ENCODE measurements around the gene GRPR.

Gene GRPR

DNA sequence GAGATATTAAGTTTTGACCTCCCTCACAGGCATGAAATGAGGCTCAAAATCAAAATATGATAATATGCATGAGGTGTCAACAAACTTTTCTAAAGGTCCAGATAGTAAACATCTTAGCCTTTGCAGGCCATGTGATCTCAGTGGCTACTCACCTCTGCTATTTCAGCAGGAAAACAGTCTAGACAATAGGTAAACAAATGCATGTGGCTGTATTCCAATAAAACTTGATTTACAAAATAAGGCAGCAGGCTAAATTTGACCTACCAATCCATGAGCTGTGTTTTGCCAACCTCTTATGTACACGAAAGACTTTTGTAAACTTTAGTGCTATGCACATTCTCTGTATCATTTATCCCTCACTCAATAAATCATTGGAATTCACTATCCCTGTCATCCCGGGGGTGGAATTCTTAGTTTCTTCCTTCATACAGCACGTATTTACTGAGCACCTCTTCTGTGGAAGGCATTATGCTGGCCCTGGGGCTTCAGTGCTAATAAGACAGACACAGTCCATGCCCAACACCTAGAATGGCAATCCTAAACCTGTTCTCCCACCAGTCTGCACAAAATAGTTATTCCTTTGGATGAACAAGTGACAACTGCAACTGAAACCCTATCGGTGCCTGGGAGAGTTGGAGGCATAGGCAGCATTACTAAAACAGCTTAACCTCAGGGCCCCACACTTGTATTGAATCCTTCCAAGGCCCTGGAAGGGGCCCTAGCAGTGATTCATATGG is 63.8 kb downstream of the GRPR start:
- Mint-ChIP-seq H3K36me3 (no peaks in the 10 kb centered on the region), H3K27me3 (no peaks in the 10 kb centered on the region), H3K27ac (no peak overlapping the region), H3K9me3 (no peaks in the 10 kb centered on the region), H3K4me1 (no peaks in the 10 kb centered on the region), H3K4me3 (no peak overlapping the region)

DNA sequence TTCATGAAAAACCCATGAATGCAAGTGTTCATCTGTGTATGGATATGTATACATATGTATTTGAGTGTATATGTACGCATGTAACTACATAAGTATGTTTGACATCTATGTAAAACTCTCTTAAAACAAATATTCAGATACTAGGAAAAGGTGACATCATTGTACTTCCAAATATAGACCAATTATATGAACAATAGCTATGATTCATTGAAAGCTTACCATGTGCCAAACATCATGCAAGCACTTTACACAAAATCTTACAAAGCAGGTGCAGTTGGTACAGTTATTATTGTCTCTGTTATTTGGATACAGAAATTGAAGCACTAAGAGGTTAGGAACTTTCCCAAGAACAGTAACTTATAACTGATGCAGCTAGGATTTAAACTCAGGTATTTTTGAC is 65.3 kb downstream of the GRPR start:
- no peaks in the 10 kb centered on the region for H3K4me1 Mint-ChIP-seq
- H3K36me3 Mint-ChIP-seq, result no peaks in the 10 kb centered on the region
- no peak overlapping the region for H3K27ac Mint-ChIP-seq
- no peak overlapping the region for H3K4me3 Mint-ChIP-seq
- H3K27me3 Mint-ChIP-seq, result no peaks in the 10 kb centered on the region
- H3K9me3 Mint-ChIP-seq, result no peaks in the 10 kb centered on the region

DNA sequence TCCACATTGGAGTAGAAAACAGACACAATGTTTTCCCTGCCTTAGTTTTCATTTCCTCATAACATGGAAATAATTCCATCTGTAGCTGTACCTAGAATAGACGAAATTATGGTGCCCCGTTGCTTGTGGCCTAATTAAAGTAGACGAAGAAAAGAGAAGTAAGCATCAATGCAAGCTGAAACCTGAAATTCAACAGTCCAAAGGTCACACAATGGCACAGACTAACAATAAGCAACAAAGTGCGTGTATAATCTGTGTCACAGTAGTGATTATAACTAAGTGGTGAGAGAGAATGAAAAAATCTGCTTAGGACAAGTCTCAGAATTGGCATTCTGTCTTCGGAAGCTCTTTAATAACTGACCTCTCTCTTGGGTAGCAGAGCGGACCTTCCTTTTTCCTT is 68.2 kb downstream of the GRPR start:
- H3K9me3 Mint-ChIP-seq, result no peaks in the 10 kb centered on the region
- no peak overlapping the region for H3K4me3 Mint-ChIP-seq
- H3K27me3 Mint-ChIP-seq, result no peaks in the 10 kb centered on the region
- no peaks in the 10 kb centered on the region for H3K4me1 Mint-ChIP-seq
- no peaks in the 10 kb centered on the region for H3K36me3 Mint-ChIP-seq
- no peak overlapping the region for H3K27ac Mint-ChIP-seq

DNA sequence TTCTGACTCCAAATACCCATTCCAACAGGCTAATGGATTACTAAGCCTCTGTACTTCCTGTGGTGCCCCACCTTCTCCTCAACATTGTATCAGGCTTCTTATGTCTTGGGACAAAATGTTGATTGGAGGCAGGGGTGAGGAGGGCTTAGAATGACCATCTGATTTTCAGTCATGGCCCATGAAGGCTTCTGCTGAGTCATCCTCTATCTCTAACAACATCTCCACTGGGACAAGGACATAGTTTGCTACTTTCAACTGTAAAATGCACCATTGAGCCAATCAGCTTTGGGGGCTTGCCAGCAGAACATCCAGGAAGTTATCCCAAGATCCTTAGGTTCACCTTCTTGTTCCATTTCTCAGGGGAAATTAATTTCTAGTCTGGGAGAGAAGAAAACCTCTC is 73.5 kb downstream of the GRPR start:
- Mint-ChIP-seq H3K9me3 (no peaks in the 10 kb centered on the region), H3K27ac (no peak overlapping the region), H3K4me1 (no peaks in the 10 kb centered on the region), H3K36me3 (no peaks in the 10 kb centered on the region), H3K4me3 (no peak overlapping the region), H3K27me3 (peaks cover 7% of the 10 kb centered on the region)

DNA sequence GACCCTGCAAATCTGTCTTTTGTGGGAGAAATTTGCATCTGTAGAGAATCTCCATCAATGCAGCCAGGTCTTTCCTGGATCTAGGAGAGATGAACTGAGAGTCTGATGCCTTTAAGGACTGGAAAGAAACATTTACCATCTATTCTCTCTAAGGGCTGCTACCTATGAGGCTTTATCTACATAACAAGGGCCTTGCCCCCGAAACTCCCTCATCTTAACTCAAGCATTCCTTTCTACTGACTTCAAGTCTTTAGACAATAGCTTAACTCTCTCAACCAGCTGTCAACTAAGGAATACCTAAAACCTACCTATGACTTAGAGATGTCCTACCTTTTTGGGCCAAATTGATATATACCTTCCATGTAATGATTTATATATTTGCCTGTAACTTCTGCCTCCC is 76.0 kb downstream of the GRPR start:
- Mint-ChIP-seq H3K27ac (no peak overlapping the region), H3K36me3 (no peaks in the 10 kb centered on the region), H3K9me3 (no peaks in the 10 kb centered on the region), H3K4me1 (no peaks in the 10 kb centered on the region), H3K27me3 (peaks cover 7% of the 10 kb centered on the region), H3K4me3 (no peak overlapping the region)

DNA sequence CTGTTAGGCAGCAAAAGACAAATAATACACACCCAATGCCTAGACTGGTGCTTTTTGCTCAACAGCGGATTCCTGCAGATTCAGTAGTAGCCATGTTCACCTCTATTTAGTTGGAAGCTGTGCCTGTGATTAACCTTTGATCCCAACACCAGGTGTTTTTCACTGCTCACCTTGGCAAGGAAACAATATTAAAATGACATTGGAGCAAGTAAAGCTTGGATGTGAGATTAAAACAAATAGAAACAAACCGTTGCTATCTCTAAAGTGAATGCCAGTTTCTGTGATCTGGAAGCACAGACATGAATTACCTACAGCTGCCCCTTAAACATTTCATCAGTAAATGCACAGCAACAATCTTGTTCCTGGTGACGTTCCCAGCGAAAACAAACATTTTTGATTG is 79.6 kb downstream of the GRPR start:
- Mint-ChIP-seq H3K4me1 (no peaks in the 10 kb centered on the region), H3K36me3 (no peaks in the 10 kb centered on the region), H3K4me3 (no peak overlapping the region), H3K27me3 (peaks cover 4% of the 10 kb centered on the region), H3K9me3 (no peaks in the 10 kb centered on the region), H3K27ac (no peak overlapping the region)

Data from activated naive CD4-positive, alpha-beta T cell treated with anti-CD3 and anti-CD28 coated beads, Interleukin-2, amount 50 U/mL, for 24 hours (primary cell).